Fibroblast of lung (primary cell): Measurements from ENCODE around the gene CFLAR. TPM values are rescaled to one million over a fixed set of nuclear protein-coding genes. Genes with fewer than 3 reads are reported as not detected.

Experiments
- DNase-seq, 2 donors: peaks; one replicate each; pipeline versions ENCODE4 v3.0.0 to v3.0.0-alpha.2; 2010; ENCODE audit warnings: low read depth in 2 of 2
- H2AFZ ChIP-seq: 2 replicates; pipeline ENCODE4 v1.5.1; 2012; ENCODE audit warnings: low read length, control low read depth, inconsistent platforms
- H3K27ac ChIP-seq: 2 replicates; pipeline ENCODE4 v1.5.1; 2011; ENCODE audit warnings: low read length, control low read depth; ENCODE audit not compliant: insufficient read depth
- H3K27me3 ChIP-seq: 2 replicates; pipeline ENCODE4 v1.5.1; 2011; ENCODE audit warnings: mild to moderate bottlenecking, low read length; ENCODE audit not compliant: control insufficient read depth, insufficient read depth
- H3K36me3 ChIP-seq: 2 replicates; pipeline ENCODE4 v1.5.1; 2011; ENCODE audit warnings: low read length; ENCODE audit not compliant: control insufficient read depth, insufficient read depth
- H3K4me1 ChIP-seq: 2 replicates; pipeline ENCODE4 v1.5.1; 2011; ENCODE audit warnings: low read length; ENCODE audit not compliant: control insufficient read depth, insufficient read depth; ENCODE audit errors: extremely low read depth
- H3K4me2 ChIP-seq: 2 replicates; pipeline ENCODE4 v1.5.1; 2011; ENCODE audit warnings: low read length, control low read depth; ENCODE audit not compliant: insufficient read depth; ENCODE audit errors: extremely low read depth
- H3K4me3 ChIP-seq, 4 experiments: fragments of 200-600 bp in 1 of 4; sonication (generic) in 1 of 4; replicated peaks in 1 of 4; 2 replicates each; pipeline ENCODE4 v1.5.1; 2011 to 2016; ENCODE audit warnings: low read length in 4 of 4, low read depth in 3 of 4, mild to moderate bottlenecking in 3 of 4, control low read depth in 2 of 4, inconsistent platforms in 1 of 4, mixed read lengths in 1 of 4; ENCODE audit not compliant: insufficient read depth in 1 of 4; ENCODE audit errors: control extremely low read depth in 1 of 4
- H3K79me2 ChIP-seq: 2 replicates; pipeline ENCODE4 v1.5.1; 2012; ENCODE audit warnings: mild to moderate bottlenecking, low read length, inconsistent platforms; ENCODE audit not compliant: control insufficient read depth, insufficient read depth
- H3K9ac ChIP-seq: 2 replicates; pipeline ENCODE4 v1.5.1; 2011; ENCODE audit warnings: mild to moderate bottlenecking, low read length, control low read depth; ENCODE audit not compliant: insufficient read depth
- H3K9me3 ChIP-seq: 2 replicates; pipeline ENCODE4 v1.5.1; 2012; ENCODE audit warnings: low read depth, low read length; ENCODE audit not compliant: control insufficient read depth, insufficient read depth
- H4K20me1 ChIP-seq: 2 replicates; pipeline ENCODE4 v1.5.1; 2011; ENCODE audit warnings: low read length; ENCODE audit not compliant: control insufficient read depth, insufficient read depth; ENCODE audit errors: extremely low read depth
- CTCF ChIP-seq, 2 donors: IDR thresholded peaks in 1 of 2; conservative IDR thresholded peaks in 1 of 2; 1 replicate in 1 of 2; 2 replicates in 1 of 2; pipeline ENCODE4 v1.5.1; 2011 to 2012; ENCODE audit warnings: low read length in 2 of 2, control low read depth in 1 of 2, inconsistent platforms in 1 of 2, low read depth in 1 of 2, mild to moderate bottlenecking in 1 of 2
- EZH2 ChIP-seq: IDR thresholded peaks from 2 replicates; pipeline ENCODE4 v1.5.1; 2012; ENCODE audit warnings: low read length, control low read depth, mild to moderate bottlenecking; ENCODE audit errors: missing control alignments
- polyA plus RNA-seq, 2 donors: library from polyadenylated mRNA; depleted of rRNA in 1 of 2; stranded (reverse) in 1 of 2; unstranded in 1 of 2; fragments of >200 nt; gene quantifications; 2 replicates each; pipeline ENCODE4 v1.2.1, GENCODE V29; 2011 to 2012; ENCODE audit warnings: missing spikeins in 1 of 2
- total RNA-seq: library from RNA; depleted of rRNA; stranded (reverse); fragments of >200 nt; gene quantifications from 2 replicates; pipeline ENCODE4 v1.2.1, GENCODE V29; 2014

The CFLAR gene
- total and polyA plus RNA-seq, 2 donors (not counting 1 experiment from before 2014, with no cell fraction given), result 39.3 to 80.4 TPM

GRCh38 chr2:201215963-201216362 lies 100.0 kb downstream of the CFLAR start:
- Histone ChIP-seq H3K9me3 (no peaks in the 10 kb centered on the region), H3K27me3 (no peaks in the 10 kb centered on the region), H3K4me3 (no peak overlapping the region), H3K27ac (no peak overlapping the region), H3K36me3 (no peaks in the 10 kb centered on the region), H3K9ac (no peak overlapping the region), H3K79me2 (no peaks in the 10 kb centered on the region), H3K4me1 (no peaks in the 10 kb centered on the region), H3K4me2 (no peak overlapping the region), H2AFZ (no peak overlapping the region), H4K20me1 (no peaks in the 10 kb centered on the region)
- no peak for DNase-seq
- TF ChIP-seq CTCF (conservative IDR thresholded peaks at IDR 0.05 in 1 of 2, IDR thresholded peaks at IDR 0.05 in 1 of 2; ENCODE audit: low read depth in 1 of 2, low read length in 2 of 2), result no peak
- no peak for TF ChIP-seq EZH2

- H3K9ac ChIP-seq, result no peak overlapping the region
- no peak overlapping the region for H3K27ac ChIP-seq
- H3K79me2 ChIP-seq, result no peaks in the 10 kb centered on the region
- no peaks in the 10 kb centered on the region for H3K36me3 ChIP-seq
- H4K20me1 ChIP-seq, result no peaks in the 10 kb centered on the region
- no peak overlapping the region for H3K4me2 ChIP-seq
- H3K27me3 ChIP-seq, result no peaks in the 10 kb centered on the region
- no peaks in the 10 kb centered on the region for H3K4me1 ChIP-seq
- TF ChIP-seq EZH2, result no peak
- no peak for TF ChIP-seq CTCF (conservative IDR thresholded peaks at IDR 0.05 in 1 of 2, IDR thresholded peaks at IDR 0.05 in 1 of 2; ENCODE audit: low read depth in 1 of 2, low read length in 2 of 2)
- DNase-seq, result no peak
- no peak overlapping the region for H2AFZ ChIP-seq
- H3K4me3 ChIP-seq, result no peak overlapping the region
- no peaks in the 10 kb centered on the region for H3K9me3 ChIP-seq
These were observed 101.0 kb downstream of the CFLAR start for GRCh38 chr2:201216918-201217317.

- Histone ChIP-seq H3K36me3 (no peaks in the 10 kb centered on the region), H3K4me3 (no peak overlapping the region), H3K27ac (no peak overlapping the region), H3K4me2 (no peak overlapping the region), H3K9ac (no peak overlapping the region), H4K20me1 (no peaks in the 10 kb centered on the region), H2AFZ (no peak overlapping the region), H3K79me2 (no peaks in the 10 kb centered on the region), H3K4me1 (no peaks in the 10 kb centered on the region), H3K9me3 (no peaks in the 10 kb centered on the region), H3K27me3 (no peaks in the 10 kb centered on the region)
- peak in 1 of 2 donors; percentile 12 for DNase-seq
- no peak for TF ChIP-seq EZH2
- TF ChIP-seq CTCF (conservative IDR thresholded peaks at IDR 0.05 in 1 of 2, IDR thresholded peaks at IDR 0.05 in 1 of 2; ENCODE audit: low read depth in 1 of 2, low read length in 2 of 2), result no peak
These were observed 102.8 kb downstream of the CFLAR start for GRCh38 chr2:201218780-201219179.
